NCI-H2029 (cell line): Measurements from ENCODE around the gene CFAP299.
"Not testable (repeated sequence)": the region's sequence is repeated elsewhere in the genome, so short reads cannot be mapped to it uniquely, and the experiment has no call there.

Experiments
- DNase-seq: peaks from one replicate; lab custom pipeline; 2025; lab: John Stamatoyannopoulos, UW

CFAP299 gene

DNA sequence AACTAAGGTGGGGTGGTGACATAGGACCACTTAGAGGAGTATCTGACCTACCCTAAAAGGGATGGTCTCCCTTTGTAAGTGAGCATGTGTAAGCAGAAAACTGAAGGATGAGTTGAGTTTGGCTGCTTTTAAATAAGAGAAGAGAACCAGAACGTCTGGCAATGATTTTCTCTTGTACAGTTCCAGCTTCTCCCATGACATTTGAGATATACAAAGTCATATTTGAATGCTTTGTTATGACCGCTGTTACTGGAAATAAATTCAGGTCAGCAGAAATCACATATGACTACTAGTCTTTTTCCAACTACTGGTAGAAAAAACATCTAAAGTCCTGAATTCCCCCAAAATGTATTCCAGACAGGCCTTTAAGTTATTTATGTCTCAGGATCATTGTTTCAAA, 381.7 kb downstream of the CFAP299 start:
- DNase-seq: no peak

DNA sequence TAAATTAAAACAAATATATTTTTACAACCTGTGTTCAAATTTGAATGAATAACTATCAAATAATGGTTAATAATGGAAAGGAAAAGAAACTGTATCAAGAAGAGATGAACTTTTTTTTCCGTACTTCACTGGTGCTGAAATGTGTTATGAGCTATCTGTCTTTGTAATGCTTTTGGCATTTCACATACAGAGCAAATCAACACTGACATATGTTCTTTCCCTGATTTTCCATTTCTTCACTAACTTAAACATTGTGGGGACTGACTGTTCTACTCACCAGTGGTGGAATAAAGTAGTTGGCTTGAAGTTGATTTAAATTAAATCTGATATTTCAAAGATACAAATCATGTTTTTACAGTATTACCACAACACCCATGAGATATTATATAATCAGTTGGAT, 390.9 kb downstream of the CFAP299 start:
- no peak for DNase-seq

DNA sequence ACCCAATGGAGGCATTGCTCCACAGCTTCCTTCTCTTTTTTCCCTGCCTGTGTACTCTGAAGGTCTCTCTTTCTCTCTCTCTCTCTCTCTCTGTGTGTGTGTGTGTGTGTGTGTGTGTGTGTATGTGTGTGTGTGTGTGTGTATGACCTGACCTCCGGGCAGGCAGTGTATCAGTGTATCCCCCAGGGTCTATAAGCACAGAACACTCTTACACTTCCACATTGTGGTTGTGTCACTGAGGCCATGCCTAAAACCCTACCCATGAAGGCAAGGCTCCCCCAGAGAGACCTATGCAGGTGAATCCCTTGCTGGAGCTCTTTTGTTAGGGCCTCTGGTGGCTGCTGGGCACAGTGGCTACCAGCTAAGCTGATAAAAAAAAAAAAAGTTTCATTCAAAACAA, 394.6 kb downstream of the CFAP299 start:
- no peak for DNase-seq

DNA sequence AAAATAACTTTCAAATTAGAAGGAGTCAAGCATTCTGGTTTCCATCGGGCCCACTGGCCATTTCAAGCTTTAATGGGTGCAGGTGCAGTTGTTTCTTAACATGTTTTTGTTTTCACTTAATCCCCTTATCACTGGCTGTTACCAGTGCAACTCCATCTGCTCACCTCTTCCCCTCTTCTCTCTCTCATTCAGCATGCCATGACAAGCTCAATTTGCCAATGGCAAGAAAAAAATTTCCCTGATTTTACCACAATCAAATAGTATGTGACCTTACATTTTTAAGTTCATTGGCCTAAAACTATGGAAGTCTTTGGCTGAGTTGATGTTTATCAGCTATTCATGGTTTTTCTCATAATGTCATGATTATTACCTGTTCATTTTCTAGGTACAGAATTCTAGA, 395.9 kb downstream of the CFAP299 start:
- DNase-seq: no peak

DNA sequence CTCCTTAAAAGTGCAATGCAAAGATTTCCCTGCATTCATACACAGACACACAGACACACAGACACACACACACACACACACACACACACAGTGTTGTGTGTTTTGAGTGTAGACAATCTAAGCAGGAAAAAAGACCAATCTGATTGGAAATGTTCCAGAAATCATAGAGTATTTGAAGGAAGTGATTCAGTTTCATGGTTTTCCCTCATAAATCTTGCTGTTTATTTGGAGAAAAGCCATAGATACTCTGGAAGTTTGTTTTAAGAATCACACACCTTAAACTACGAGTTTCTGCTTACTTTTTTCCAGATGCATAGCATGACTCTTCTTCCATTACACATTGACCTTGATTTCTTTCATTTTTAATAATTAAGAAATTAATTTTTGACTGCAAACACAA, 396.5 kb downstream of the CFAP299 start:
- no peak for DNase-seq

DNA sequence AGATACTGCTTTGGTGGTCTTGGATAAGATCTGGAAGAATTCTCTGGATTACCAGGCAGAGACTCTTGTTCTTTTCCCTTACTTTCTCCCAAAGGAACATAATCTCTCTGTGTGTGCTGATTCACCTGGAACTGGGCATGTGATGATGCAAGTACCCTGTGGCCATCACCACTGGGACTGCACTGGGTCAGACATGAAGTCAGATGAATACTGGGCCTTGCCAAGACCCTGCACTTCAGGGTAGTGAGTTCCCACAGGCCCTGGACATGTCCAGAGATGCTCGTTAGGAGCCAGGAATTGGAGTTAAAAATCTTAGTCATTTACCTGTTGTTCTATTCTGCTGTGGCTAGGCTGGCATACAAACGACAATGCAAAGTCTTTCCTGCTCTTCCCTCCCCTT, 404.8 kb downstream of the CFAP299 start:
- no peak for DNase-seq

DNA sequence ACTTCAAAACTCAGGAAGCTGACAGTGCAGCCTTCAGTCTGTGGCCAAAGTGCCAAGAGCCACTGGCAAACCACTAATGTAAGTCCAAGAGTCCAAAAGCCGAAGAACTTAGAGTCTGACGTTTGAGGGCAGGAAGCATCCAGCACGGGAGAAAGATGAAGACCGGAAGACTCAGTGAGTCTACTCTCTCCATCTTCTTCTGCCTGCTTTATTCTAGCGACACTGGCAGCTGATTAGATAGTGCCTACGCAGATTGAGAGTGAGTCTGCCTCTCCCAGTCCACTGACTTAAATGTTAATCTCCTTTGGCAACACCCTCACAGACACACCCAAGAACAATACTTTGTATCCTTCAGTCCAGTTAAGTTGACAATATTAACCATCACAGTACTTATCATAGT, 414.0 kb downstream of the CFAP299 start:
- DNase-seq: not testable (repeated sequence)

DNA sequence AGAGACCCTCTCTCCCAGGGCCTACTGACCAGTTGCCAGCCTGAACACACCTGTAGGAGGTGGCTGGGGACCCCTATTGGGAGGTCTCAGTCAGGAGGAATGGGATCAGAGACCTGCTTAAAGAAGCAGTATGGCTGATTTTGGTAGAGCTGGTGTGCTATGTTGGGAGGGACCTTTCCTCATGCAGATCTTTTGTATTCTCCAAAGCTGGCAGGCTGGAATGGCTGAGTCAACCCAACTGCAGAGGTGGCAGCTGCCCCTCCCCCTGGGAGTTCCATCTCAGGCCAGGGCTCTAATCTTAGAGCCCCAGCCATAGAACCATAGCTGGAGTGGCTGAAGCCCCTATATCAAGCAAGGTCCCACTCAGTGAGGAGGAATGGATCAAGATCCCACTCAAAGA, 415.7 kb downstream of the CFAP299 start:
- no peak for DNase-seq

DNA sequence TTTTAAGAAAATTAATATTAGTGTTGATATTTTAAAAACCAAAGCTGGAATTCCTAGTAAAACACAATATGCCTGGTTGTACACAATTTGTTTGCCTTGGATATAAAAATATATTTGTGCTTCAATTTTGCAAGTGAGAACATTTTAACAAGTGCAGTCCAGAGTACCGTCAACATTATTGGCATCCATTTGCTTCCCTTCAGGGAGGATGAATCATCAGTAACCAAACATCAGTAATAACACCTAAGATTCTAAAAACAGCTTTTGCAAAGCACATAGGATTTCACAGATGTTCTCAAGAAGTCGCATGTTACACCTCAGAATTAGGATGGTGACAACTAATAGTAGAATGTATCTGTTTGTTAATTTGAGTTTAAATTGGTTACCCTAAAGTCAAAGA, 432.4 kb downstream of the CFAP299 start:
- DNase-seq: no peak

DNA sequence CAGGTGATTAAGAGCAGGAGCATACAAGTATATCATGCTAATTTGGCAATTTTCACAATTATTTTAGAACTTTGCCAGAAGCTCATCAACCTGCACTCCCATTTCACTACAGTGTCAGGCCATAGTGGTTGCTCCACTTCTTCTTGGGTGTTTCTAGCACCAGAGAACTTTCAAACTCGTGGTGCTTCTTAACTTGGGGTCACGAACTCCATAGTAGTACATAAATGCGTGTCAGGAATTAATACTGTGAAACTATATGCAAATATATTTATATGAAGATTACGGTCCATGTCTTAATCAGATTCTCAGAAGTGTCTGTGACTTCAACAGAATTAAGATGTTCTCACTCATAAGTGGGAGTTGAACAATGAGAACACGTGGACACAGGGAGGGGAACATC, 440.6 kb downstream of the CFAP299 start:
- DNase-seq: no peak

DNA sequence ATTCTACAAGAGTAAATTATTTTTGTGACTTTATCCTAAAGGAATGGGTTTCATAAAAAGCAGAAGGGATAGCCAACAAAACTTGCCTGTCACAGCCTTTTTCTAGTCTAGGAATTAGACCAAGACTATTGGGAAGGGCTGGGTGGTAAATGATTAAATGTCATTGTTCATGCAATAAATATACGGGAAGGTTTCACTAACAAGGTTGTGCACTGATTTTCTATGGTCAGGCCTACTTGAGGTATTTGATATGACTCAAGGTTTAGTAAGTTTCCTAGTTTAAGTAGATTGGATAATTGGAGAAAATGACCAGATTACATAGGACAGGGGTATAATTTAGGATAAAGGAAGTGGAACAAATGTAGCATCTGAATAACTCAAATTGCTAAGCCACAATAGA, 445.9 kb downstream of the CFAP299 start:
- DNase-seq: no peak

DNA sequence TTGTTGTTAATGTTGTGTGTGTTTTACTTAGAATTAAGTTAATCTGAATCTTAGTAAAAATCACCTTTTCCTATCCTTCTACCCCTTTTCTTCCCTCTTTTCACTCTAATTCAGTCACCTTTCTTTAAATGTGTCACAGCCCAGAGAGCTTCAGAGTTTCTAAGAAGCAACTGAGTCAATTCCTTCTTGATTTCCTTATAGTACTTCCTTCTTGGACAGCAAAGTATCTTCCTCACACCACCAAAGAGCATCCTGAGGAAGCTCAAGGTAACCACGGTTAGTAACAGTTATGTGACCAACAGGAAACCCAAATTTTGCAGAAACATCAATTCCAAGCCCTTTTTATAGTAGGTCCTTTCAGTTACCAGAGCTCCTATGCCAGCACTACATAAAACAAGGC, 451.8 kb downstream of the CFAP299 start:
- no peak for DNase-seq

DNA sequence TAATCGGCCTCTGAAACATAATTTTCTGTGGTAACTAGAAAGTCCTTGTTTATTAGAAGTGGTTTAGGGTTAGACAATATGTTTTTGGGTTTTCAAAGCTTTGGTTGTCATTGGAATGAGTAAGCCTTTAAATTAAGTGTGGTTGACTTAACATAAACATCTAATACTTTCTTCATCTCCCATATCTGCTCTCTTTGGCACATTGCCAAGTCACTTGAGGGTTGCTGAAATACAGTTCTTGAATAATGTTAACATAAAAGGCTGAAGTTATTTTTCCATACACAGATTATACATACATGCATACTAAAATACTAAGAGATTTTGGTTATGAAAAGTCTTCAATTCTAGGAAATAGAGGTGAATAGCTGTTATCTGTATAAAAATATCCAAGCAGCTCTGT, 453.3 kb downstream of the CFAP299 start:
- DNase-seq: no peak

DNA sequence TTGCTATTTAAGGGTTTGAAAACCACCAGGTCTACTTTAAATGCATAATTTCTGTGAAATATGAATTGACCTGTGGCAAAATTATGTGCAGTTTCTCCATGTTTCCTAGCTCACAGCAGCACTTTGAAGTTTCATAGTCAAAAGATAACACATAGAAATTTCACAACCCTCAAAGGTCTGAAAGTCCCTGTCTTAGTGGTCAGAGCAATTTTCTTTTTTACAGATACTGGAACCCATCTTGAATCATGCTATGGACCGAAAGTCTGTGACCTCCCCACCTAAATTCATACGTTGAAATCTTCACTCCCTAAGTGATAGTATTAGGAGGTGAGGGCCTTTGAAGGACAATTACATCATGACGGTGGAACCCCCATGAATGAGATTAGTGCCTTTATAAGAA, 454.6 kb downstream of the CFAP299 start:
- DNase-seq: no peak

DNA sequence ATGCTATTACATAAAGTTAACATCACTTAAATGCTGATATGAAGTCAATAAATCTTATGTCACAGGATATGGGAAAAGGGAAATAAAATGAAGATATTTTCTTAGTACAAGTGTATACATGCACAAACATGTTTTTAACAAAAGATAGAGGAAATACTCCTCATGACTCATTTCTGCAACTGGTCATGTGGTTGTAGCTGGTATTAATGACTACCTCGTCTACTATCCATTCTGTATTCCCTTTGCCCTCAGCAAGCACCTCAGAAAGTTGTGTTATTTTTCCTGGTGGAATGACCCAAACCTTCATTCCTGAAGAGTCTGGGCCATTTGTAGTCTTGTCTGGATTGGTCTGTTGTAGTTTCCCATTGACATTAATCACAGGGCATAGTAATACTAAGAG, 458.1 kb downstream of the CFAP299 start:
- DNase-seq: not testable (repeated sequence)

DNA sequence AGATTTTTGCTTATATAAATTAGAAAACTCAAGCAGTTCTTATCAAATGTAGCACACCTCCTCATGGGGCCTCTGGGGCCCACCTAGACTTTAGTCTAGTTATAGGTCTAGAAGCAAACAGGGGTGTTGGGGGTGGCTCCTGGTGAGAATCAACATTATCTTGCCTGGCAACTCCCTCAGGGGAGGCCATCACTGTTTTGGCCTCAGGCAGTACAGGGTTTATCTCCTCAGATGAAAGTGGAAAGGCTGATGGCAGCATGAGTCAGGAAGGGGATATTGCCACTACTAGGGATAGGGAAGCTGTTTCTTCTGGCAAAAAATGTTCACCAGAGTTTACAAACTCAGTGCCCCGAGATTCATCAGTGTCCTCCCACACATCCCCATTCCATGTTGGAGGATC, 462.6 kb downstream of the CFAP299 start:
- DNase-seq: no peak

DNA sequence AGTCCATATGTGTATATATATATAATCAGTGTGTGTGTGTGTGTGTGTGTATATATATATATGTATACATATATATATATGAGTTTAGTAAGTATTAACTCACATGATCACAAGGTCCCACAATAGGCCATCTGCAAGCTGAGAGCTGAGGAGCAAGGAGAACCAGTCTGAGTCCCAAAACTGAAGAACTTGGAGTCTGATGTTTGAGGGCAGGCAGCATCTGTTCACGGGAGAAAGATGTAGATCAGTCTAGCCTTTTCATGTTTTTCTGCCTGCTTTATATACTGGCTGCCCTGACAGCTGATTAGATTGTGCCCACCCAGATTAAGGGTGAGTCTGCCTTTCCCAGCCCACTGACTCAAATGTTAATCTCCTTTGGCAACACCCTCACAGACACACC, 465.2 kb downstream of the CFAP299 start:
- not testable (repeated sequence) for DNase-seq

DNA sequence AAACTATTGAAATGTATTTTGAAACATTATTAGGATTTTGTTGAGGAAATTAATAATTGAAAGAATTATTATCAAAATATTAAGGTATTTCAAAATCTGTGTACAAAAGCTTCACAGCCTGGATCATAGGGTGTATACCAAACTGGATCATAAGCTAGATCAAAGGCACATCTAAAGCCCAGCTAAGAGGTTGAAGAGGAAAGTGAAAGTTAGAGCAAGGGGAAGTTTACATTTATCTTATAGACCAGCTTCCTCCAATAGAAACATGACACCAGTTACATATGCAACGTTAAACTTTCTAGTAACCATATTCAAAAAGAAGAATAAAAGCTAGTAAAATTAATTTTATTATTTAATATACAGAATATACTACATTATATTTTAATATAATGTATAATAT, 467.8 kb downstream of the CFAP299 start:
- no peak for DNase-seq

DNA sequence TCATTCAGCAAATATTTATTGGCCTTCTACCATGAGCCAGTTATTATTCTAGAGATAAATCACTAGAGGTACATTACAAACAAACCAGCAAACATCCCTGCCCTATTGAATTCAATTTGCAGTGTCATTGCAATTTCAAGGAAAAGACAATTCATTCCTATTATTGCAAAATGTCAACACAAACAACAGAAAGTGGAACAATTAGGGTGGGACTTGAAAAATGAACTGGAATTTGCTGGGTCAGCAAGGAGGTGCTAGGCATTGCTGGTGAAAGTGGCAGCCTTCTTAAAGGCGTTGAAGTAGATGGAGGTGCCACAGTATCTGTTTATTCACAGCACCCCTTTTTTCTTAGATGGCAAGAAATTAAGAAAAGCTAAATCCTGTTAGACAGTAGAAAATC, 470.9 kb downstream of the CFAP299 start:
- DNase-seq: no peak

DNA sequence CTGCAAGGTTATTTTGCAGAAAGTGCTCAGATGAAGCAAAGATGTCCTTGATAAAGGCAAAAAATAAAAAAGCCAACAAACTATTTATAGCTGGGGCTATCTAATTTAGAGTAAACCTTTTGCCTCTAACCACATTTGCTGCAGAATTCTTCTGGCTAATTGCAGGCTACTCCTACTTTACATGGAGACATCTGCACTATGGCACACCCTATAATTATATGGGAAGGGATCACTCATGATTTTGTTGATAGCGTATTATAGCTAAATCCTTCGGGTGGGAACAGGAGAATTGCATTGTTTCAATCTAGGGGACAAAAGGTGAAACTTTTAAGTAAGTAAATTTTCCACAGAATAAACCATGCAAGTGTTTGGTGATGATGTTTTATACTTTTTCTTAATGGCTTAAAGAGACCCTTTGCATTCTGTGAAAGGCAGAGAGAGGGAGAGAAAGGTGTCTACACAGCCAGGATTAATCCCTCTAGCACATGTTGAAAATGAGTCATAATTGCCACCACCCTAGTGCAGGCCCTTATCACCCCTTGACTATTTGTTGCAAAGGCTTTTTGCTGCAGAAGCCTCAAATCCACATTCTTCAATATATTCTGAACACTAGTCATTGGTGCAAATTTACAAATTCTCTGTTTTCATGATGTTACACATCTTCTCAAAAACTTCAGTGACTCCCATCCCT, 473.7 kb downstream of the CFAP299 start:
- no peak for DNase-seq

DNA sequence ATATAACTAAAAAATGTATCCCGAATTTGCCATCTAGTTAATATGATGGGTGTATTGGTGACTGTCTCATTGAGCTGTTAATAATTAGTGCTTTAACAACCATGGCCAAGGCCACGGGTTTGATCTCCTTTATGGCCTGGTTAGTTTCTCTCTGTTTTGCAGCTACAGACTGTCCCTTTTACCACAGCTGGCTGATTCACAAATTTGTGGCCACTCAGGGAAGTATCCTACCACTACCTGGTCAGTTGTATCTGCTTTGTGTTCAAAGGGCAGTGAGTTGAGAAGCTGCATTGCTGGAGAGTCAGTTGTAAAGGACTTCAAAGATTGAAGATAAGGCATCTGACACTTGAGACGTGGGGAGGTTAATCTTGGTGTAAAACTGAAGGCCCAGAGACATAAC, 475.9 kb downstream of the CFAP299 start:
- no peak for DNase-seq

DNA sequence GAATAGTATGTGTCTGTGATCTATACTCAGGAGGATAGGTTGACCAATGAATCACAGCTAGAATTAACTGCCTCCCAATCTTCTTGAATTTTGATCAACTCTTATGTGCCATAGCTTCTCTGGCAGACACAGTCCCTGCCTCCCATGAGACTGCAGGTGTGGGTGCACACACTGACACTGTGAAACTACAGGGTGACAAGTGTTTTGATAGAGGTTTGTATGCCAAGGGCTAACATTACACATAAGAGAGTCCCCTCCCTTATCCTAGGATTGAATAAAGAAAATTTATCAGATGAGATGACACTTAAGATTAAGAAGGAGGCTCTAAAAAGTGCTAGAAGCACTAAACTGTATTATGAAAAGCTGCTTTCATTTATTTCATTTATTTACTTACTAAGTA, 476.6 kb downstream of the CFAP299 start:
- DNase-seq: no peak

DNA sequence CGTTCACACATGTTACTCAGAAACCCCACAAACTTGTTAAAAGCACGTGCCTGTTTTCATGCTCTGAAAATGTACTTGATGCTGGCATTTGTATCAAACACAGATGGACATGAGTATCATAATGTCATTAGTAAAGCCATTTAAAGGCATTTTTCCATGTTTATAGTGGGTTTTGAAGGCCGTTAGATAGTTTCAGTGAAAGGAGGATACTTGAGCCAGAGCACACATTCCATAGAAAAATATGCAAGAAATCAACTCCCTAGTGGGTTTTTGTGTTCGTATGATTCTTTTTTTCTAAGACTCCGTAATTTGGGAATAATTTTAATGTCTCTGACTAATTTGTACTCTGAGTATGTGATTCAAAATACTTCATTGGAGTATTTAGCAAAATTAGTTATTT, 478.7 kb downstream of the CFAP299 start:
- no peak for DNase-seq
